HG03571 (cell line): ENCODE measurements around the gene IRF9.
A peak's percentile ranks its signal among the peaks of the same experiment; 100 is the strongest.

Experiments used
- ATAC-seq: cut with Tn5 transposase; IDR thresholded peaks from one replicate; pipeline ENCODE4 v1.9.1; 2021; ENCODE audit not compliant: unreplicated experiment

Gene IRF9

GRCh38 chr14:24130717-24131548 lies 30.1 kb upstream of the IRF9 start:
- ATAC-seq: no peak

GRCh38 chr14:24131549-24131966 lies 29.5 kb upstream of the IRF9 start:
- ATAC-seq: no peak

- no peak for ATAC-seq
Measured at GRCh38 chr14:24132061-24132685, 28.9 kb upstream of the IRF9 start.

GRCh38 chr14:24132976-24133375 lies 28.1 kb upstream of the IRF9 start:
- no peak for ATAC-seq

GRCh38 chr14:24133735-24134134 lies 27.3 kb upstream of the IRF9 start:
- ATAC-seq: no peak

GRCh38 chr14:24135584-24135833 lies 25.6 kb upstream of the IRF9 start:
- no peak for ATAC-seq

- peak; percentile 83 for ATAC-seq
Measured at GRCh38 chr14:24135834-24136683, 25.0 kb upstream of the IRF9 start, which contains the start of gene PSME1. Gene PSME1 (plus strand): TSS chr14:24136194. CDS start chr14:24136263, 69 bp downstream.

GRCh38 chr14:24136684-24137528 lies 24.2 kb upstream of the IRF9 start:
- no peak for ATAC-seq

- ATAC-seq: no peak
Measured at GRCh38 chr14:24137529-24138395, 23.3 kb upstream of the IRF9 start.

GRCh38 chr14:24138396-24139271 lies 22.4 kb upstream of the IRF9 start:
- no peak for ATAC-seq

- no peak for ATAC-seq
Measured at GRCh38 chr14:24139272-24139934, 21.7 kb upstream of the IRF9 start.

GRCh38 chr14:24141097-24141880 lies 19.8 kb upstream of the IRF9 start, which contains the start of gene EMC9:
Gene EMC9 (minus strand): TSS chr14:24141591. CDS start chr14:24141304, 287 bp downstream.
- peak; percentile 80 for ATAC-seq

- no peak for ATAC-seq
Measured at GRCh38 chr14:24143511-24143910, 17.6 kb upstream of the IRF9 start.

GRCh38 chr14:24144451-24144850 lies 16.6 kb upstream of the IRF9 start:
- ATAC-seq: no peak

- ATAC-seq: no peak
Measured at GRCh38 chr14:24145219-24145618, 15.8 kb upstream of the IRF9 start.

GRCh38 chr14:24145690-24146452 lies 15.2 kb upstream of the IRF9 start:
- ATAC-seq: no peak
